Caco-2 (cell line): Measurements from ENCODE around the gene FUZ. TPM values are rescaled to one million over a fixed set of nuclear protein-coding genes. Genes with fewer than 3 reads are reported as not detected.

Experiments used
- BruUV-seq: library from RNA; stranded (reverse); fragments of 400-500 nt; replicated peaks from 2 replicates; lab custom pipeline; 2021; lab: Mats Ljungman, UMichigan
- CTCF ChIA-PET: fragments of 300-600 bp; sonication (Branson Sonifier 250); formaldehyde crosslinking; loops from one replicate; lab custom pipeline; 2022; ENCODE audit warnings: antibody characterized with exemption; lab: Charles Lee
- POLR2A ChIA-PET: fragments of 300-600 bp; sonication (Branson Sonifier 250); formaldehyde crosslinking; loops from one replicate; lab custom pipeline; 2022; ENCODE audit warnings: antibody characterized with exemption; lab: Charles Lee
- DNase-seq, 2 experiments: peaks; one replicate each; pipeline versions ENCODE4 v3.0.0 to v3.0.0-alpha.2; 2020 to 2022
- H3K27me3 ChIP-seq: replicated peaks from 2 replicates; pipeline ENCODE4 v1.6.0; 2011; ENCODE audit warnings: low read length; ENCODE audit not compliant: control insufficient read depth, insufficient read depth
- H3K36me3 ChIP-seq: 2 replicates; pipeline ENCODE4 v1.5.1; 2011; ENCODE audit warnings: low read length; ENCODE audit not compliant: control insufficient read depth, insufficient read depth
- H3K4me1 ChIP-seq: fragments of 250-450 bp; sonication (Bioruptor Pico); 2 replicates; pipeline ENCODE4 v1.5.1; 2020; ENCODE audit warnings: mild to moderate bottlenecking
- H3K4me3 ChIP-seq: 2 replicates; pipeline ENCODE4 v1.5.1; 2011; ENCODE audit warnings: low read depth, mild to moderate bottlenecking, control low read depth, low read length
- H3K9me3 ChIP-seq: fragments of 250-450 bp; sonication (Bioruptor Pico); 2 replicates; pipeline ENCODE4 v1.5.1; 2020; ENCODE audit warnings: mild to moderate bottlenecking, moderate library complexity
- H3K27ac Mint-ChIP-seq: one replicate; pipeline ENCODE4 v1.8.0; 2022; ENCODE audit warnings: mixed read lengths; ENCODE audit not compliant: unreplicated experiment
- H3K27me3 Mint-ChIP-seq: one replicate; pipeline ENCODE4 v1.8.0; 2022; ENCODE audit warnings: mixed read lengths; ENCODE audit not compliant: insufficient read depth, unreplicated experiment
- H3K36me3 Mint-ChIP-seq: one replicate; pipeline ENCODE4 v1.8.0; 2022; ENCODE audit warnings: mild to moderate bottlenecking, mixed read lengths; ENCODE audit not compliant: insufficient read depth, unreplicated experiment
- H3K4me1 Mint-ChIP-seq: one replicate; pipeline ENCODE4 v1.8.0; 2022; ENCODE audit warnings: low read depth, mixed read lengths; ENCODE audit not compliant: unreplicated experiment
- H3K4me3 Mint-ChIP-seq: one replicate; pipeline ENCODE4 v1.8.0; 2022; ENCODE audit warnings: mild to moderate bottlenecking, moderate library complexity, mixed read lengths; ENCODE audit not compliant: unreplicated experiment
- H3K9me3 Mint-ChIP-seq: one replicate; pipeline ENCODE4 v1.8.0; 2022; ENCODE audit warnings: mixed read lengths; ENCODE audit not compliant: unreplicated experiment
- CTCF ChIP-seq, 2 experiments: fragments of 200-600 bp in 1 of 2; IDR thresholded peaks; 1 replicate in 1 of 2; 2 replicates in 1 of 2; pipeline versions ENCODE4 v1.5.1 to v1.8.0; 2011 to 2022; ENCODE audit warnings: antibody characterized with exemption in 1 of 2, control low read depth in 1 of 2, inconsistent platforms in 1 of 2, low read depth in 1 of 2, low read length in 1 of 2, mild to moderate bottlenecking in 1 of 2, moderate library complexity in 1 of 2; ENCODE audit not compliant: insufficient read depth in 1 of 2, severe bottlenecking in 1 of 2, unreplicated experiment in 1 of 2
- intact Hi-C: fragments of 100-400 bp; cut with micrococcal nuclease; formaldehyde crosslinking; loops from one replicate; pipeline ENCODE4 v1.10.0; 2022; ENCODE audit not compliant: unreplicated experiment
- total RNA-seq: library from RNA; stranded (reverse); gene quantifications from 2 replicates; pipeline ENCODE4 v1.2.3, GENCODE V29; 2022

FUZ gene
- total RNA-seq, 1 experiment from 2014 or later, result 0.75 TPM

DNA sequence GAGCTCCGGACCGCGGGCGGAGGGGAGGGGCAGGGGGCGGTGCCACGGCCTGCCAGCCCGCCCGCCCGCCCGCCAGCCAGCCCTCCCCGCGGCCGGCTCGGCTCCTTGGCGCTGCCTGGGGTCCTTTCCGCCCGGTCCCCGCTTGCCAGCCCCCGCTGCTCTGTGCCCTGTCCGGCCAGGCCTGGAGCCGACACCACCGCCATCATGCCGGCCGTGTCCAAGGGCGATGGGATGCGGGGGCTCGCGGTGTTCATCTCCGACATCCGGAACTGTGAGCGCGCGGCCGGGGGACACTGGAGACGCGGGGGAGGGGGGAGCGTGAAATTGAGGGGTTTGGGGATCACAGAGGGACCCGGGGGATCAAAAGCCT lies 46.2 kb downstream of the FUZ start, which contains the start of gene AP2A1:
TSS of gene AP2A1 (plus strand) at position 72 of the 370 bp plus-strand sequence. CDS start at position 205, 133 bp downstream.
- Histone ChIP-seq H3K4me1 (peaks cover 23% of the 10 kb centered on the region), H3K36me3 (no peaks in the 10 kb centered on the region), H3K27me3 (no peaks in the 10 kb centered on the region), H3K9me3 (no peaks in the 10 kb centered on the region), H3K4me3 (peak within 1 kb of the TSS; percentile 97)
- Mint-ChIP-seq H3K9me3 (no peaks in the 10 kb centered on the region), H3K4me3 (peak within 1 kb of the TSS; percentile 86), H3K4me1 (peaks cover 21% of the 10 kb centered on the region), H3K27me3 (no peaks in the 10 kb centered on the region), H3K27ac (peak within 1 kb of the TSS; percentile 78), H3K36me3 (peaks cover 35% of the 10 kb centered on the region)
- BruUV-seq, result no TSS peak
- no peak for DNase-seq
- CTCF ChIA-PET, result interaction anchor here (0.6 to 1.5 kb wide), 9 partner anchors 19 to 959 kb away, joined by 3 to 8 read pairs (median 4); partner anchors contain the start of genes NTF4 and PRMT1
- POLR2A ChIA-PET, result interaction anchor here (0.5 to 1.3 kb wide), 24 partner anchors 14 to 562 kb away, joined by 3 to 13 read pairs (median 4); partner anchors contain the start of genes AKT1S1, ALDH16A1, ATF5 and NUP62
- no peak for TF ChIP-seq CTCF (IDR thresholded peaks at IDR 0.05; ENCODE audit: insufficient read depth in 1 of 2, low read depth in 1 of 2, low read length in 1 of 2, severe bottlenecking in 1 of 2, unreplicated experiment in 1 of 2)
- intact Hi-C loops, result loop anchor here (1.0 to 5.0 kb wide), 6 partner anchors 42 to 126 kb away; partner anchors contain the start of genes AKT1S1, PRMT1, PTOV1 and RRAS

GRCh38 chr19:49766007-49766929 lies 46.8 kb downstream of the FUZ start:
- peak overlapping the region; percentile 44 for H3K4me3 ChIP-seq

More at GRCh38 chr19:49766007-49766929, 46.8 kb downstream of the FUZ start:
- Mint-ChIP-seq H3K4me1 (peaks cover 24% of the 10 kb centered on the region), H3K27ac (peak overlapping the region; percentile 78), H3K4me3 (peak overlapping the region; percentile 86), H3K27me3 (no peaks in the 10 kb centered on the region), H3K9me3 (no peaks in the 10 kb centered on the region), H3K36me3 (peaks cover 31% of the 10 kb centered on the region)
- no peaks in the 10 kb centered on the region for H3K27me3 ChIP-seq
- TSS peak; percentile 100 for BruUV-seq
- POLR2A ChIA-PET, result interaction anchor here (0.5 to 1.3 kb wide), 26 partner anchors 15 to 562 kb away, joined by 3 to 13 read pairs (median 4); partner anchors contain the start of genes AKT1S1, ALDH16A1, ATF5 and NUP62
- no peaks in the 10 kb centered on the region for H3K36me3 ChIP-seq
- CTCF ChIA-PET, result interaction anchor here (0.6 to 1.5 kb wide), 9 partner anchors 19 to 959 kb away, joined by 3 to 8 read pairs (median 4); partner anchors contain the start of genes NTF4 and PRMT1
- no peak for TF ChIP-seq CTCF (IDR thresholded peaks at IDR 0.05; ENCODE audit: insufficient read depth in 1 of 2, low read depth in 1 of 2, low read length in 1 of 2, severe bottlenecking in 1 of 2, unreplicated experiment in 1 of 2)
- H3K4me1 ChIP-seq, result peaks cover 17% of the 10 kb centered on the region
- no peaks in the 10 kb centered on the region for H3K9me3 ChIP-seq
- intact Hi-C loops, result loop anchor here (1.0 to 5.0 kb wide), 6 partner anchors 43 to 125 kb away; partner anchors contain the start of genes AKT1S1, PRMT1, PTOV1 and RRAS
- peak; percentile 100 for DNase-seq
